ENCODE results near the gene PREB. TPM values are rescaled to one million over a fixed set of nuclear protein-coding genes. Genes with fewer than 3 reads are reported as not detected.

PREB gene
- total RNA-seq, 6 experiments from 2014 or later = 27.1 to 102 (median 59.2) TPM

- DNase-seq (no peak), ATAC-seq (no peak)
- no peak for TF ChIP-seq CTCF (IDR thresholded peaks at IDR 0.05)
- no peak for TF ChIP-seq POLR2A (IDR thresholded peaks at IDR 0.05)
- 93% methylated on average over 3 of the region's 6 CpGs for WGBS (ENCODE audit: insufficient coverage, low coverage, low lambda C conversion rate, missing lambda C conversion rate)
- H3K36me3 ChIP-seq = no peaks in the 10 kb centered on the region
- intact Hi-C loops (cut with DNase I) = loop anchor here in 1 of 2 donors (10.0 kb wide), 2 partner anchors 60 to 120 kb away; no protein-coding TSS in a partner anchor
- H3K27ac ChIP-seq = no peak overlapping the region
- peaks cover 0 to 16% (median 5%) of the 10 kb centered on the region in 4 donors for H3K4me1 ChIP-seq
- no peaks in the 10 kb centered on the region for H3K9me3 ChIP-seq
- H3K27me3 ChIP-seq = no peaks in the 10 kb centered on the region
- H3K4me3 ChIP-seq = no peak overlapping the region
Measured at GRCh38 chr2:27084297-27085061, 50.0 kb downstream of the PREB start.

GRCh38 chr2:27083410-27084296, 50.8 kb downstream of the PREB start:
- TF ChIP-seq POLR2A (IDR thresholded peaks at IDR 0.05) (no peak), CTCF (IDR thresholded peaks at IDR 0.05) (no peak)
- H3K9me3 ChIP-seq = no peaks in the 10 kb centered on the region
- H3K4me1 ChIP-seq = peaks cover 0 to 16% (median 5%) of the 10 kb centered on the region in 4 donors
- intact Hi-C loops (cut with DNase I) = loop anchor here in 1 of 2 donors (10.0 kb wide), 2 partner anchors 59 to 119 kb away; no protein-coding TSS in a partner anchor
- H3K27me3 ChIP-seq = no peaks in the 10 kb centered on the region
- ATAC-seq (no peak), DNase-seq (peak in 1 of 3 donors; percentile 31)
- 100% methylated on average over 1 of the region's 20 CpGs for WGBS (ENCODE audit: insufficient coverage, low coverage, low lambda C conversion rate, missing lambda C conversion rate)
- H3K27ac ChIP-seq = no peak overlapping the region
- H3K36me3 ChIP-seq = no peaks in the 10 kb centered on the region
- H3K4me3 ChIP-seq = no peak overlapping the region

GRCh38 chr2:27082773-27083409, 51.5 kb downstream of the PREB start:
- intact Hi-C loops (cut with DNase I) = loop anchor here in 1 of 2 donors (10.0 kb wide), 2 partner anchors 58 to 118 kb away; no protein-coding TSS in a partner anchor
- WGBS (ENCODE audit: insufficient coverage, low coverage, low lambda C conversion rate, missing lambda C conversion rate) = no CpG with 5 or more reads among the region's 27 CpGs
- H3K4me1 ChIP-seq = peaks cover 0 to 16% (median 5%) of the 10 kb centered on the region in 4 donors
- no peak overlapping the region for H3K27ac ChIP-seq
- ATAC-seq = no peak
- no peak for TF ChIP-seq CTCF (IDR thresholded peaks at IDR 0.05)
- no peak for TF ChIP-seq POLR2A (IDR thresholded peaks at IDR 0.05)
- H3K4me3 ChIP-seq = no peak overlapping the region
- no peaks in the 10 kb centered on the region for H3K9me3 ChIP-seq
- H3K36me3 ChIP-seq = no peaks in the 10 kb centered on the region
- H3K27me3 ChIP-seq = no peaks in the 10 kb centered on the region
- DNase-seq = no peak
